HFFc6 (cell line): ENCODE results near the gene TRAPPC11. TPM values are rescaled to one million over a fixed set of nuclear protein-coding genes. Genes with fewer than 3 reads are reported as not detected.

Experiments
- DNase-seq: peaks from one replicate; pipeline ENCODE4 v3.0.0-alpha.2; 2018
- H3K27ac Mint-ChIP-seq: 2 replicates; pipeline ENCODE4 v1.8.0; 2020; ENCODE audit warnings: mild to moderate bottlenecking, mixed read lengths
- H3K27me3 Mint-ChIP-seq: 2 replicates; pipeline ENCODE4 v1.8.0; 2021; ENCODE audit warnings: mild to moderate bottlenecking, moderate library complexity, mixed read lengths; ENCODE audit not compliant: insufficient read depth
- H3K36me3 Mint-ChIP-seq: 2 replicates; pipeline ENCODE4 v1.8.0; 2021; ENCODE audit warnings: low read depth, mixed read lengths
- H3K4me1 Mint-ChIP-seq: 2 replicates; pipeline ENCODE4 v1.8.0; 2020; ENCODE audit warnings: low read depth, mixed read lengths
- H3K4me3 Mint-ChIP-seq: 2 replicates; pipeline ENCODE4 v1.8.0; 2020; ENCODE audit warnings: mild to moderate bottlenecking, moderate library complexity, mixed read lengths
- H3K9me3 Mint-ChIP-seq: 2 replicates; pipeline ENCODE4 v1.8.0; 2020; ENCODE audit warnings: mild to moderate bottlenecking, mixed read lengths
- CTCF ChIP-seq: fragments of 200-600 bp; sonication (generic); IDR thresholded peaks from 2 replicates; pipeline ENCODE4 v1.5.0; 2021; ENCODE audit warnings: antibody characterized with exemption, mild to moderate bottlenecking
- total RNA-seq, 6 experiments: library from RNA; stranded (reverse); fragmentation: NEBNext Ultra II Directional; extraction: Animal tissue kit (Norgen Biotek cat#: 25700); gene quantifications; 2 replicates in 1 of 6; 3 replicates in 5 of 6; pipeline ENCODE4 v1.2.3, GENCODE V29; 2021

TRAPPC11 gene
- total RNA-seq, 6 experiments from 2014 or later, result 24.8 to 29.5 (median 26.1) TPM

GRCh38 chr4:183633476-183634400 is 25.4 kb upstream of the TRAPPC11 start:
- peak overlapping the region; percentile 62 for H3K4me3 Mint-ChIP-seq
- DNase-seq, result no peak
- peaks cover 41% of the 10 kb centered on the region for H3K4me1 Mint-ChIP-seq
- no peaks in the 10 kb centered on the region for H3K36me3 Mint-ChIP-seq
- peak overlapping the region; percentile 88 for H3K27ac Mint-ChIP-seq
- no peaks in the 10 kb centered on the region for H3K9me3 Mint-ChIP-seq
- TF ChIP-seq CTCF, result no peak
- peaks cover 2% of the 10 kb centered on the region for H3K27me3 Mint-ChIP-seq

GRCh38 chr4:183635321-183635720 is 23.8 kb upstream of the TRAPPC11 start:
- no peak for DNase-seq
- Mint-ChIP-seq H3K9me3 (no peaks in the 10 kb centered on the region), H3K4me3 (no peak overlapping the region), H3K27ac (no peak overlapping the region), H3K4me1 (peaks cover 51% of the 10 kb centered on the region), H3K27me3 (peaks cover 2% of the 10 kb centered on the region), H3K36me3 (no peaks in the 10 kb centered on the region)
- TF ChIP-seq CTCF, result no peak

GRCh38 chr4:183635741-183636140 is 23.4 kb upstream of the TRAPPC11 start:
- Mint-ChIP-seq H3K9me3 (no peaks in the 10 kb centered on the region), H3K36me3 (no peaks in the 10 kb centered on the region), H3K4me1 (peaks cover 51% of the 10 kb centered on the region), H3K27ac (no peak overlapping the region), H3K4me3 (no peak overlapping the region), H3K27me3 (peaks cover 2% of the 10 kb centered on the region)
- no peak for TF ChIP-seq CTCF
- no peak for DNase-seq

GRCh38 chr4:183636503-183636902 is 22.6 kb upstream of the TRAPPC11 start:
- H3K4me1 Mint-ChIP-seq, result peaks cover 51% of the 10 kb centered on the region
- H3K27ac Mint-ChIP-seq, result no peak overlapping the region
- no peaks in the 10 kb centered on the region for H3K36me3 Mint-ChIP-seq
- TF ChIP-seq CTCF, result no peak
- no peak for DNase-seq
- H3K4me3 Mint-ChIP-seq, result no peak overlapping the region
- no peaks in the 10 kb centered on the region for H3K9me3 Mint-ChIP-seq
- H3K27me3 Mint-ChIP-seq, result peaks cover 2% of the 10 kb centered on the region

GRCh38 chr4:183636923-183637322 is 22.2 kb upstream of the TRAPPC11 start:
- no peaks in the 10 kb centered on the region for H3K36me3 Mint-ChIP-seq
- no peak for TF ChIP-seq CTCF
- peaks cover 51% of the 10 kb centered on the region for H3K4me1 Mint-ChIP-seq
- no peak overlapping the region for H3K4me3 Mint-ChIP-seq
- DNase-seq, result no peak
- no peak overlapping the region for H3K27ac Mint-ChIP-seq
- peaks cover 2% of the 10 kb centered on the region for H3K27me3 Mint-ChIP-seq
- H3K9me3 Mint-ChIP-seq, result no peaks in the 10 kb centered on the region
